H9 (cell line): ENCODE measurements around the gene WDR7. TPM values are rescaled to one million over a fixed set of nuclear protein-coding genes. Genes with fewer than 3 reads are reported as not detected.

Experiments
- DNase-seq: peaks from one replicate; pipeline ENCODE4 v3.0.0-alpha.2; 2017
- H2AFZ ChIP-seq: one replicate; pipeline ENCODE4 v1.6.1; 2013; ENCODE audit warnings: mild to moderate bottlenecking, low read length, control low read depth, moderate library complexity
- H2AK5ac ChIP-seq: 2 replicates; pipeline ENCODE4 v1.6.1; 2013; ENCODE audit warnings: low read length, control low read depth, mixed read lengths; ENCODE audit not compliant: insufficient read length
- H2BK120ac ChIP-seq: one replicate; pipeline ENCODE4 v1.6.1; 2013; ENCODE audit warnings: low read depth, mild to moderate bottlenecking, low read length, control low read depth, inconsistent platforms; ENCODE audit not compliant: poor library complexity, severe bottlenecking
- H2BK12ac ChIP-seq: 2 replicates; pipeline ENCODE4 v1.6.1; 2013; ENCODE audit warnings: low read length, control low read depth, mixed read lengths, low read depth; ENCODE audit not compliant: insufficient read length
- H2BK15ac ChIP-seq: 2 replicates; pipeline ENCODE4 v1.6.1; 2013; ENCODE audit warnings: low read depth, low read length, control low read depth
- H2BK20ac ChIP-seq: one replicate; pipeline ENCODE4 v1.6.1; 2013; ENCODE audit warnings: low read depth, mild to moderate bottlenecking, low read length, control low read depth, inconsistent platforms; ENCODE audit not compliant: poor library complexity, severe bottlenecking
- H2BK5ac ChIP-seq: 2 replicates; pipeline ENCODE4 v1.6.1; 2013; ENCODE audit warnings: low read length, control low read depth, mixed read lengths; ENCODE audit not compliant: insufficient read length
- H3K14ac ChIP-seq: 2 replicates; pipeline ENCODE4 v1.6.1; 2013; ENCODE audit warnings: low read length, control low read depth; ENCODE audit not compliant: insufficient read depth
- H3K18ac ChIP-seq: 2 replicates; pipeline ENCODE4 v1.6.1; 2013; ENCODE audit warnings: low read depth, mild to moderate bottlenecking, mixed read lengths, low read length, control low read depth; ENCODE audit not compliant: insufficient read length
- H3K23ac ChIP-seq: 2 replicates; pipeline ENCODE4 v1.6.1; 2013; ENCODE audit warnings: low read length, control low read depth, mixed read lengths, low read depth; ENCODE audit not compliant: insufficient read length
- H3K23me2 ChIP-seq: 2 replicates; pipeline ENCODE4 v1.6.1; 2013; ENCODE audit warnings: low read depth, mild to moderate bottlenecking, mixed read lengths, low read length, control low read depth; ENCODE audit not compliant: insufficient read length, poor library complexity, severe bottlenecking
- H3K27ac ChIP-seq: 2 replicates; pipeline ENCODE4 v1.5.1; 2013; ENCODE audit warnings: low read length, control low read depth, mixed read lengths, low read depth; ENCODE audit not compliant: insufficient read length
- H3K27me3 ChIP-seq: 2 replicates; pipeline ENCODE4 v1.6.1; 2013; ENCODE audit warnings: low read length, control low read depth, inconsistent platforms; ENCODE audit not compliant: insufficient read depth
- H3K4ac ChIP-seq: 2 replicates; pipeline ENCODE4 v1.6.1; 2013; ENCODE audit warnings: low read depth, mild to moderate bottlenecking, control low read depth, inconsistent platforms, low read length, moderate library complexity
- H3K4me1 ChIP-seq: 2 replicates; pipeline ENCODE4 v1.6.1; 2013; ENCODE audit warnings: low read length, control low read depth, inconsistent platforms; ENCODE audit not compliant: insufficient read depth
- H3K4me2 ChIP-seq: 2 replicates; pipeline ENCODE4 v1.6.1; 2013; ENCODE audit warnings: low read length, control low read depth, mixed read lengths; ENCODE audit not compliant: insufficient read length, insufficient read depth
- H3K56ac ChIP-seq: 2 replicates; pipeline ENCODE4 v1.6.1; 2013; ENCODE audit warnings: low read depth, mild to moderate bottlenecking, mixed read lengths, low read length, control low read depth; ENCODE audit not compliant: insufficient read length
- H3K79me1 ChIP-seq: 2 replicates; pipeline ENCODE4 v1.6.1; 2013; ENCODE audit warnings: low read depth, mild to moderate bottlenecking, moderate library complexity, low read length, control low read depth, inconsistent platforms; ENCODE audit not compliant: insufficient read depth, poor library complexity, severe bottlenecking
- H3K79me2 ChIP-seq: 2 replicates; pipeline ENCODE4 v1.6.1; 2013; ENCODE audit warnings: low read length, control low read depth, inconsistent platforms; ENCODE audit not compliant: insufficient read depth
- H3K9ac ChIP-seq: 2 replicates; pipeline ENCODE4 v1.6.1; 2013; ENCODE audit warnings: low read length, control low read depth, mixed read lengths; ENCODE audit not compliant: insufficient read length; ENCODE audit errors: extremely low read depth
- H3K9me3 ChIP-seq: one replicate; pipeline ENCODE4 v1.6.1; 2013; ENCODE audit warnings: low read depth, low read length, inconsistent platforms; ENCODE audit not compliant: control insufficient read depth
- H3T11ph ChIP-seq: one replicate; pipeline ENCODE4 v1.6.1; 2013; ENCODE audit warnings: mild to moderate bottlenecking, low read length, control low read depth, inconsistent platforms
- H4K20me1 ChIP-seq: one replicate; pipeline ENCODE4 v1.6.1; 2013; ENCODE audit not compliant: control insufficient read depth, insufficient read length, insufficient read depth
- H4K5ac ChIP-seq: 2 replicates; pipeline ENCODE4 v1.6.1; 2013; ENCODE audit warnings: low read depth, mild to moderate bottlenecking, mixed read lengths, low read length, control low read depth; ENCODE audit not compliant: insufficient read length
- H4K8ac ChIP-seq: replicated peaks from 2 replicates; pipeline ENCODE4 v1.6.1; 2013; ENCODE audit warnings: low read length, control low read depth, mixed read lengths, low read depth; ENCODE audit not compliant: insufficient read length
- H4K91ac ChIP-seq: 2 replicates; pipeline ENCODE4 v1.6.1; 2013; ENCODE audit warnings: low read depth, mild to moderate bottlenecking, moderate library complexity, mixed read lengths, low read length, control low read depth; ENCODE audit not compliant: insufficient read length
- H3K27ac Mint-ChIP-seq, 3 experiments: 2 replicates in 2 of 3; 3 replicates in 1 of 3; pipeline ENCODE4 v1.8.0; 2020 to 2021; ENCODE audit warnings: mixed read lengths in 3 of 3, mild to moderate bottlenecking in 1 of 3, moderate library complexity in 1 of 3
- H3K27me3 Mint-ChIP-seq: 2 replicates; pipeline ENCODE4 v1.8.0; 2021; ENCODE audit warnings: low read depth, mild to moderate bottlenecking, moderate library complexity, mixed read lengths
- H3K36me3 Mint-ChIP-seq, 3 experiments: 2 replicates in 2 of 3; 3 replicates in 1 of 3; pipeline ENCODE4 v1.8.0; 2020 to 2021; ENCODE audit warnings: low read depth in 3 of 3, mixed read lengths in 3 of 3; ENCODE audit not compliant: insufficient read depth in 1 of 3
- H3K4me1 Mint-ChIP-seq, 2 experiments: 2 replicates each; pipeline ENCODE4 v1.8.0; 2020; ENCODE audit warnings: mixed read lengths in 2 of 2
- H3K4me3 Mint-ChIP-seq, 2 experiments: 2 replicates in 1 of 2; 3 replicates in 1 of 2; pipeline ENCODE4 v1.8.0; 2020 to 2021; ENCODE audit warnings: mild to moderate bottlenecking in 2 of 2, mixed read lengths in 2 of 2, moderate library complexity in 1 of 2
- H3K9me3 Mint-ChIP-seq, 2 experiments: 2 replicates in 1 of 2; 3 replicates in 1 of 2; pipeline ENCODE4 v1.8.0; 2020; ENCODE audit warnings: mild to moderate bottlenecking in 2 of 2, mixed read lengths in 2 of 2, moderate library complexity in 1 of 2
- WGBS: extraction: QIAGEN DNeasy Blood & Tissue Kit; methylation state at CpG from one replicate; pipeline ENCODE4 v1.1.7; 2013; ENCODE audit warnings: missing lambda C conversion rate, low lambda C conversion rate, mixed read lengths; ENCODE audit not compliant: insufficient read length; ENCODE audit errors: extremely low coverage; 5-methylcytosine and 5-hydroxymethylcytosine counted together
- total RNA-seq: library from RNA; stranded (reverse); gene quantifications from 2 replicates; pipeline ENCODE4 v1.2.1, GENCODE V29; 2021
- TF ChIP-seq, protein P1 (sequence below): fragments of 200-600 bp; sonication (generic); conservative IDR thresholded peaks from 3 replicates; pipeline ENCODE4 v1.8.0; 2021; ENCODE audit warnings: antibody characterized with exemption, mild to moderate bottlenecking

Gene WDR7
- total RNA-seq, 1 experiment from 2014 or later, result 14.8 TPM

GRCh38 chr18:56632070-56633022 is 18.8 kb upstream of the WDR7 start:
- Histone ChIP-seq H3K4me2 (no peak overlapping the region), H4K8ac (no peak overlapping the region), H3K79me2 (peaks cover 50% of the 10 kb centered on the region), H3K79me1 (no peaks in the 10 kb centered on the region), H2BK5ac (no peak overlapping the region), H3T11ph (no peak overlapping the region), H3K56ac (no peak overlapping the region), H2AFZ (no peak overlapping the region), H4K5ac (no peak overlapping the region), H3K4me1 (no peaks in the 10 kb centered on the region), H3K9me3 (no peaks in the 10 kb centered on the region), H3K18ac (no peak overlapping the region), H4K91ac (no peak overlapping the region), H2BK20ac (no peak overlapping the region), H2BK120ac (no peak overlapping the region), H2BK12ac (no peak overlapping the region), H3K14ac (no peak overlapping the region), H3K23ac (no peak overlapping the region), H3K9ac (no peak overlapping the region), H3K27me3 (no peaks in the 10 kb centered on the region), H2AK5ac (no peak overlapping the region), H3K27ac (no peak overlapping the region), H4K20me1 (no peaks in the 10 kb centered on the region), H2BK15ac (no peak overlapping the region), H3K23me2 (peaks cover 2% of the 10 kb centered on the region), H3K4ac (no peak overlapping the region)
- H3K27me3 Mint-ChIP-seq, result no peaks in the 10 kb centered on the region
- TF ChIP-seq, protein P1, sequence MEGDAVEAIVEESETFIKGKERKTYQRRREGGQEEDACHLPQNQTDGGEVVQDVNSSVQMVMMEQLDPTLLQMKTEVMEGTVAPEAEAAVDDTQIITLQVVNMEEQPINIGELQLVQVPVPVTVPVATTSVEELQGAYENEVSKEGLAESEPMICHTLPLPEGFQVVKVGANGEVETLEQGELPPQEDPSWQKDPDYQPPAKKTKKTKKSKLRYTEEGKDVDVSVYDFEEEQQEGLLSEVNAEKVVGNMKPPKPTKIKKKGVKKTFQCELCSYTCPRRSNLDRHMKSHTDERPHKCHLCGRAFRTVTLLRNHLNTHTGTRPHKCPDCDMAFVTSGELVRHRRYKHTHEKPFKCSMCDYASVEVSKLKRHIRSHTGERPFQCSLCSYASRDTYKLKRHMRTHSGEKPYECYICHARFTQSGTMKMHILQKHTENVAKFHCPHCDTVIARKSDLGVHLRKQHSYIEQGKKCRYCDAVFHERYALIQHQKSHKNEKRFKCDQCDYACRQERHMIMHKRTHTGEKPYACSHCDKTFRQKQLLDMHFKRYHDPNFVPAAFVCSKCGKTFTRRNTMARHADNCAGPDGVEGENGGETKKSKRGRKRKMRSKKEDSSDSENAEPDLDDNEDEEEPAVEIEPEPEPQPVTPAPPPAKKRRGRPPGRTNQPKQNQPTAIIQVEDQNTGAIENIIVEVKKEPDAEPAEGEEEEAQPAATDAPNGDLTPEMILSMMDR, result no peak
- no peak for DNase-seq
- no peaks in the 10 kb centered on the region for H3K9me3 Mint-ChIP-seq
- no peak overlapping the region for H3K4me3 Mint-ChIP-seq
- peaks cover 9 to 22% (median 18%) of the 10 kb centered on the region in 3 experiments; a peak in 6 of 7 replicates for H3K36me3 Mint-ChIP-seq
- peaks cover 5 to 8% of the 10 kb centered on the region in 2 experiments for H3K4me1 Mint-ChIP-seq
- H3K27ac Mint-ChIP-seq, result no peak overlapping the region
- no CpG with 5 or more reads among the region's 7 CpGs for WGBS
